GM12878 (cell line): Measurements from ENCODE around the gene SLC39A6.

ENCODE experiments used
- CTCF ChIP-seq, 3 experiments: IDR thresholded peaks in 2 of 3; conservative IDR thresholded peaks in 1 of 3; 2 replicates each; pipeline ENCODE4 v1.5.1; 2011; ENCODE audit warnings: low read depth in 3 of 3, low read length in 3 of 3, mild to moderate bottlenecking in 3 of 3, control low read depth in 2 of 3, moderate library complexity in 2 of 3, inconsistent platforms in 1 of 3, mixed read lengths in 1 of 3; ENCODE audit not compliant: control insufficient read depth in 2 of 3, insufficient read depth in 1 of 3; ENCODE audit errors: extremely low read depth in 1 of 3
- ELK1 ChIP-seq: IDR thresholded peaks from 2 replicates; pipeline ENCODE4 v1.6.1; 2012; ENCODE audit warnings: low read depth, low read length, improper control_type of control experiment
- PAX5 ChIP-seq: IDR thresholded peaks from 2 replicates; pipeline ENCODE4 v1.6.1; 2011; ENCODE audit warnings: low read depth, low read length, borderline replicate concordance
- POU2F2 ChIP-seq: IDR thresholded peaks from 3 replicates; pipeline ENCODE4 v1.6.1; 2011; ENCODE audit warnings: low read depth, mild to moderate bottlenecking, low read length, borderline replicate concordance
- SP1 ChIP-seq: IDR thresholded peaks from one replicate; pipeline ENCODE4 v1.6.1; 2011; ENCODE audit warnings: low read depth, low read length
- TARDBP ChIP-seq: IDR thresholded peaks from 2 replicates; pipeline ENCODE4 v1.6.1; 2016; ENCODE audit warnings: borderline replicate concordance
- YY1 ChIP-seq: IDR thresholded peaks from 2 replicates; pipeline ENCODE4 v1.6.1; 2011; ENCODE audit warnings: low read depth, mild to moderate bottlenecking, low read length
- TF ChIP-seq, protein P1 (sequence below): IDR thresholded peaks from 2 replicates; pipeline ENCODE4 v1.6.1; 2012; ENCODE audit warnings: low read depth, low read length, improper control_type of control experiment

DNA sequence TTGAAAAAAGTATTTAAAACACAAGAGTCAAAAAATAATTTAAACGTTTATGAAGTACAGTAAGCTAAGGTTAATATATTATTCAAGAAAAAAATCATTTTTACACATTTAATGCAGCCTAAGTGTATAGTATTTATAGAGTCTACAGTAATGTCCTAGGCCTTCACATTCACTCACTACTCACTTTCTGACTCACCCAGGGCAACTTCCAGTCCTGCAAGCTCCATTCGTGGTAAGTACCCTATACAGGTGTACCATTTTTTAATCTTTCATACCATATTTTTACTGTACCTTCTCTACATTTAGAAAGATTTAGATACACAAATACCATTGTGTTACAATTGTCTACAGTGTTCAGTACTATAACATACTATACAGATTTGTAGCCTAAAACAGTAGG, 40.9 kb downstream of the SLC39A6 start:
- no peak for TF ChIP-seq ELK1
- TF ChIP-seq SP1: no peak
- TF ChIP-seq TARDBP: no peak
- no peak for TF ChIP-seq PAX5
- TF ChIP-seq YY1: no peak
- TF ChIP-seq, protein P1, sequence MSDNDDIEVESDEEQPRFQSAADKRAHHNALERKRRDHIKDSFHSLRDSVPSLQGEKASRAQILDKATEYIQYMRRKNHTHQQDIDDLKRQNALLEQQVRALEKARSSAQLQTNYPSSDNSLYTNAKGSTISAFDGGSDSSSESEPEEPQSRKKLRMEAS: no peak
- no peak for TF ChIP-seq CTCF (IDR thresholded peaks at IDR 0.05 in 2 of 3, conservative IDR thresholded peaks at IDR 0.05 in 1 of 3; ENCODE audit: control insufficient read depth in 2 of 3, extremely low read depth in 1 of 3, insufficient read depth in 1 of 3, low read depth in 3 of 3, low read length in 3 of 3)
- no peak for TF ChIP-seq POU2F2
